Activated CD4-positive, CD25-positive, alpha-beta regulatory T cell treated with anti-CD3 and anti-CD28 coated beads, Interleukin-2, amount 50 U/mL, for 24 hours (primary cell): ENCODE results near the gene HRK.

Experiments used
- ATAC-seq, 2 donors: fragments of 150-1000 bp; cut with Tn5 transposase; one replicate each; pipeline ENCODE4 v1.10.0; 2021; ENCODE audit warnings: mild to moderate bottlenecking in 1 of 2, moderate library complexity in 1 of 2

HRK gene

GRCh38 chr12:116881325-116881876 lies at the start of gene HRK:
Gene HRK, minus strand, starts transcription at chr12:116881441. Its CDS starts 134 bp downstream, at chr12:116881307.
- no peak for ATAC-seq

GRCh38 chr12:116929885-116930284 lies 48.6 kb upstream of the HRK start:
- ATAC-seq, result no peak

GRCh38 chr12:116928504-116928903 lies 47.3 kb upstream of the HRK start:
- no peak for ATAC-seq

- ATAC-seq, result no peak
These were observed 46.2 kb upstream of the HRK start for GRCh38 chr12:116927244-116927940.

- ATAC-seq, result no peak
These were observed 45.3 kb upstream of the HRK start for GRCh38 chr12:116926283-116927243.

- peak; percentile 84 to 87 for ATAC-seq
These were observed 43.6 kb upstream of the HRK start for GRCh38 chr12:116924558-116925453.

GRCh38 chr12:116922194-116922897 lies 41.1 kb upstream of the HRK start:
- ATAC-seq, result peak; percentile 42 to 58

GRCh38 chr12:116920939-116921338 lies 39.7 kb upstream of the HRK start:
- no peak for ATAC-seq

- ATAC-seq, result no peak
These were observed 38.7 kb upstream of the HRK start for GRCh38 chr12:116919706-116920485.

- ATAC-seq, result no peak
These were observed 38.0 kb upstream of the HRK start for GRCh38 chr12:116919247-116919661.

GRCh38 chr12:116918464-116918863 lies 37.2 kb upstream of the HRK start:
- no peak for ATAC-seq

GRCh38 chr12:116916714-116917114 lies 35.5 kb upstream of the HRK start:
- ATAC-seq, result peak; percentile 81 to 98

- ATAC-seq, result no peak
These were observed 34.9 kb upstream of the HRK start for GRCh38 chr12:116916122-116916521.

GRCh38 chr12:116915326-116915725 lies 34.1 kb upstream of the HRK start:
- ATAC-seq, result no peak

GRCh38 chr12:116910645-116911451 lies 29.6 kb upstream of the HRK start, which contains the start of gene FBXW8:
Gene FBXW8, plus strand, starts transcription at chr12:116910950. Its CDS starts 88 bp downstream, at chr12:116911038.
- peak; percentile 91 for ATAC-seq

GRCh38 chr12:116910280-116910644 lies 29.0 kb upstream of the HRK start:
- ATAC-seq, result no peak

GRCh38 chr12:116906285-116906684 lies 25.0 kb upstream of the HRK start:
- ATAC-seq, result no peak

- ATAC-seq, result no peak
These were observed 22.6 kb upstream of the HRK start for GRCh38 chr12:116903818-116904217.

GRCh38 chr12:116901612-116902011 lies 20.4 kb upstream of the HRK start:
- no peak for ATAC-seq

GRCh38 chr12:116898669-116899068 lies 17.4 kb upstream of the HRK start:
- peak in 1 of 2 donors; percentile 27 for ATAC-seq
